ENCODE measurements around the gene LGI4. TPM values are rescaled to one million over a fixed set of nuclear protein-coding genes. Genes with fewer than 3 reads are reported as not detected.

The LGI4 gene
- total RNA-seq, 2 experiments from 2014 or later: 0.66 to 0.67 TPM

GRCh38 chr19:35089554-35089953 lies 45.3 kb downstream of the LGI4 start:
- Mint-ChIP-seq H3K4me1 (peaks cover 4% of the 10 kb centered on the region), H3K4me3 (no peak overlapping the region), H3K9me3 (ENCODE audit: low read depth) (no peaks in the 10 kb centered on the region), H3K27me3 (peaks cover 6% of the 10 kb centered on the region), H3K36me3 (ENCODE audit: low read depth) (no peaks in the 10 kb centered on the region), H3K27ac (no peak overlapping the region)
- intact Hi-C loops (cut with DNase I, micrococcal nuclease): no loop called here
- DNase-seq (no peak), ATAC-seq (no peak)
- CTCF ChIA-PET: interaction anchor here (0.9 to 1.4 kb wide), 2 partner anchors 23 to 43 kb away, joined by 5 read pairs; no protein-coding TSS in a partner anchor
- POLR2A ChIA-PET: no interaction called here

GRCh38 chr19:35088131-35088913 lies 46.5 kb downstream of the LGI4 start:
- intact Hi-C loops (cut with DNase I, micrococcal nuclease): no loop called here
- no peak for DNase-seq
- no peak for ATAC-seq
- ChIA-PET CTCF (no interaction called here), POLR2A (no interaction called here)
- no peaks in the 10 kb centered on the region for H3K9me3 Mint-ChIP-seq (ENCODE audit: low read depth)
- peaks cover 4% of the 10 kb centered on the region for H3K4me1 Mint-ChIP-seq
- H3K36me3 Mint-ChIP-seq (ENCODE audit: low read depth): no peaks in the 10 kb centered on the region
- no peak overlapping the region for H3K4me3 Mint-ChIP-seq
- H3K27me3 Mint-ChIP-seq: peaks cover 4% of the 10 kb centered on the region
- H3K27ac Mint-ChIP-seq: no peak overlapping the region

- ATAC-seq: no peak
- intact Hi-C loops (cut with DNase I, micrococcal nuclease): no loop called here
- no peak for DNase-seq
- Mint-ChIP-seq H3K4me1 (peaks cover 4% of the 10 kb centered on the region), H3K36me3 (ENCODE audit: low read depth) (no peaks in the 10 kb centered on the region), H3K27me3 (peaks cover 4% of the 10 kb centered on the region), H3K27ac (no peak overlapping the region), H3K9me3 (ENCODE audit: low read depth) (no peaks in the 10 kb centered on the region), H3K4me3 (no peak overlapping the region)
- CTCF ChIA-PET: interaction anchor here (0.8 to 1.0 kb wide), 4 partner anchors 18 to 408 kb away, joined by 3 to 4 read pairs (median 3); no protein-coding TSS in a partner anchor
- POLR2A ChIA-PET: interaction anchor here (1.2 kb wide), 1 partner anchor 21 kb away, joined by 3 read pairs; no protein-coding TSS in a partner anchor
Observed at GRCh38 chr19:35087393-35087792, 47.5 kb downstream of the LGI4 start.

GRCh38 chr19:35086455-35086854 lies 48.4 kb downstream of the LGI4 start:
- intact Hi-C loops (cut with DNase I, micrococcal nuclease): no loop called here
- Mint-ChIP-seq H3K4me1 (peaks cover 4% of the 10 kb centered on the region), H3K27me3 (peaks cover 4% of the 10 kb centered on the region), H3K27ac (no peak overlapping the region), H3K9me3 (ENCODE audit: low read depth) (no peaks in the 10 kb centered on the region), H3K4me3 (no peak overlapping the region), H3K36me3 (ENCODE audit: low read depth) (no peaks in the 10 kb centered on the region)
- DNase-seq (no peak), ATAC-seq (no peak)
- ChIA-PET CTCF (interaction anchor here (0.6 to 1.6 kb wide), 6 partner anchors 20 to 409 kb away, joined by 3 to 8 read pairs (median 3); partner anchors contain the start of gene LGI4), POLR2A (interaction anchor here (1.2 kb wide), 1 partner anchor 20 kb away, joined by 3 read pairs; no protein-coding TSS in a partner anchor)

- ChIA-PET POLR2A (no interaction called here), CTCF (interaction anchor here (0.6 to 1.6 kb wide), 4 partner anchors 19 to 302 kb away, joined by 3 to 8 read pairs (median 4); partner anchors contain the start of gene LGI4)
- no peak overlapping the region for H3K27ac Mint-ChIP-seq
- intact Hi-C loops (cut with DNase I, micrococcal nuclease): no loop called here
- H3K9me3 Mint-ChIP-seq (ENCODE audit: low read depth): no peaks in the 10 kb centered on the region
- H3K36me3 Mint-ChIP-seq (ENCODE audit: low read depth): no peaks in the 10 kb centered on the region
- DNase-seq (no peak), ATAC-seq (no peak)
- H3K4me1 Mint-ChIP-seq: peaks cover 4% of the 10 kb centered on the region
- no peak overlapping the region for H3K4me3 Mint-ChIP-seq
- peaks cover 4% of the 10 kb centered on the region for H3K27me3 Mint-ChIP-seq
Observed at GRCh38 chr19:35085947-35086346, 48.9 kb downstream of the LGI4 start.

GRCh38 chr19:35084509-35084762 lies 50.4 kb downstream of the LGI4 start:
- POLR2A ChIA-PET: no interaction called here
- CTCF ChIA-PET: interaction anchor here (1.0 kb wide), 1 partner anchor 23 kb away, joined by 3 read pairs; no protein-coding TSS in a partner anchor
- Mint-ChIP-seq H3K27me3 (no peaks in the 10 kb centered on the region), H3K27ac (no peak overlapping the region), H3K36me3 (ENCODE audit: low read depth) (no peaks in the 10 kb centered on the region), H3K4me3 (no peak overlapping the region), H3K9me3 (ENCODE audit: low read depth) (no peaks in the 10 kb centered on the region), H3K4me1 (no peaks in the 10 kb centered on the region)
- DNase-seq (no peak), ATAC-seq (no peak)
- intact Hi-C loops (cut with DNase I, micrococcal nuclease): no loop called here

- Mint-ChIP-seq H3K9me3 (ENCODE audit: low read depth) (no peaks in the 10 kb centered on the region), H3K36me3 (ENCODE audit: low read depth) (no peaks in the 10 kb centered on the region), H3K27me3 (no peaks in the 10 kb centered on the region), H3K4me3 (no peak overlapping the region), H3K4me1 (no peaks in the 10 kb centered on the region), H3K27ac (no peak overlapping the region)
- ATAC-seq: no peak
- DNase-seq: no peak
- POLR2A ChIA-PET: no interaction called here
- intact Hi-C loops (cut with DNase I, micrococcal nuclease): no loop called here
- CTCF ChIA-PET: interaction anchor here (1.0 kb wide), 1 partner anchor 23 kb away, joined by 3 read pairs; no protein-coding TSS in a partner anchor
Observed at GRCh38 chr19:35083691-35084508, 51.0 kb downstream of the LGI4 start.

- peaks cover 2% of the 10 kb centered on the region for H3K27me3 Mint-ChIP-seq
- no peaks in the 10 kb centered on the region for H3K36me3 Mint-ChIP-seq (ENCODE audit: low read depth)
- ATAC-seq: no peak
- POLR2A ChIA-PET: no interaction called here
- H3K4me1 Mint-ChIP-seq: no peaks in the 10 kb centered on the region
- no peak overlapping the region for H3K27ac Mint-ChIP-seq
- DNase-seq: no peak
- H3K4me3 Mint-ChIP-seq: no peak overlapping the region
- intact Hi-C loops (cut with DNase I, micrococcal nuclease): no loop called here
- CTCF ChIA-PET: interaction anchor here (0.7 to 1.7 kb wide), 2 partner anchors 11 to 38 kb away, joined by 3 to 4 read pairs; no protein-coding TSS in a partner anchor
- no peaks in the 10 kb centered on the region for H3K9me3 Mint-ChIP-seq (ENCODE audit: low read depth)
Observed at GRCh38 chr19:35081201-35081600, 53.7 kb downstream of the LGI4 start.

- ATAC-seq (no peak), DNase-seq (no peak)
- Mint-ChIP-seq H3K36me3 (ENCODE audit: low read depth) (no peaks in the 10 kb centered on the region), H3K27me3 (peaks cover 2% of the 10 kb centered on the region), H3K9me3 (ENCODE audit: low read depth) (no peaks in the 10 kb centered on the region), H3K27ac (no peak overlapping the region), H3K4me1 (no peaks in the 10 kb centered on the region), H3K4me3 (no peak overlapping the region)
- POLR2A ChIA-PET: no interaction called here
- CTCF ChIA-PET: interaction anchor here (0.7 to 1.7 kb wide), 2 partner anchors 10 to 37 kb away, joined by 3 to 4 read pairs; no protein-coding TSS in a partner anchor
- intact Hi-C loops (cut with DNase I, micrococcal nuclease): no loop called here
Observed at GRCh38 chr19:35080613-35081170, 54.2 kb downstream of the LGI4 start.

GRCh38 chr19:35079826-35080225 lies 55.0 kb downstream of the LGI4 start:
- no peaks in the 10 kb centered on the region for H3K9me3 Mint-ChIP-seq (ENCODE audit: low read depth)
- H3K4me1 Mint-ChIP-seq: no peaks in the 10 kb centered on the region
- ATAC-seq (no peak), DNase-seq (no peak)
- CTCF ChIA-PET: interaction anchor here (1.3 to 1.7 kb wide), 2 partner anchors 13 to 36 kb away, joined by 4 read pairs; no protein-coding TSS in a partner anchor
- H3K27me3 Mint-ChIP-seq: peaks cover 2% of the 10 kb centered on the region
- no peak overlapping the region for H3K27ac Mint-ChIP-seq
- H3K36me3 Mint-ChIP-seq (ENCODE audit: low read depth): no peaks in the 10 kb centered on the region
- no peak overlapping the region for H3K4me3 Mint-ChIP-seq
- POLR2A ChIA-PET: no interaction called here
- intact Hi-C loops (cut with DNase I, micrococcal nuclease): no loop called here

- H3K27ac Mint-ChIP-seq: no peak overlapping the region
- H3K4me1 Mint-ChIP-seq: no peaks in the 10 kb centered on the region
- ChIA-PET CTCF (no interaction called here), POLR2A (no interaction called here)
- no peaks in the 10 kb centered on the region for H3K9me3 Mint-ChIP-seq (ENCODE audit: low read depth)
- intact Hi-C loops (cut with DNase I, micrococcal nuclease): no loop called here
- H3K36me3 Mint-ChIP-seq (ENCODE audit: low read depth): no peaks in the 10 kb centered on the region
- peaks cover 2% of the 10 kb centered on the region for H3K27me3 Mint-ChIP-seq
- ATAC-seq (no peak), DNase-seq (no peak)
- H3K4me3 Mint-ChIP-seq: no peak overlapping the region
Observed at GRCh38 chr19:35077411-35078223, 57.2 kb downstream of the LGI4 start.

Measured in activated CD4-positive, alpha-beta T cell treated with anti-CD3 and anti-CD28 coated beads for 36 hours (primary cell).